CD4-positive, alpha-beta T cell treated with Interferon gamma for 1 hour (primary cell): Measurements from ENCODE around the gene KBTBD8.

Experiments used
- DNase-seq: peaks from one replicate; pipeline ENCODE4 v3.0.0-alpha.2; 2020

KBTBD8 gene, protein sequence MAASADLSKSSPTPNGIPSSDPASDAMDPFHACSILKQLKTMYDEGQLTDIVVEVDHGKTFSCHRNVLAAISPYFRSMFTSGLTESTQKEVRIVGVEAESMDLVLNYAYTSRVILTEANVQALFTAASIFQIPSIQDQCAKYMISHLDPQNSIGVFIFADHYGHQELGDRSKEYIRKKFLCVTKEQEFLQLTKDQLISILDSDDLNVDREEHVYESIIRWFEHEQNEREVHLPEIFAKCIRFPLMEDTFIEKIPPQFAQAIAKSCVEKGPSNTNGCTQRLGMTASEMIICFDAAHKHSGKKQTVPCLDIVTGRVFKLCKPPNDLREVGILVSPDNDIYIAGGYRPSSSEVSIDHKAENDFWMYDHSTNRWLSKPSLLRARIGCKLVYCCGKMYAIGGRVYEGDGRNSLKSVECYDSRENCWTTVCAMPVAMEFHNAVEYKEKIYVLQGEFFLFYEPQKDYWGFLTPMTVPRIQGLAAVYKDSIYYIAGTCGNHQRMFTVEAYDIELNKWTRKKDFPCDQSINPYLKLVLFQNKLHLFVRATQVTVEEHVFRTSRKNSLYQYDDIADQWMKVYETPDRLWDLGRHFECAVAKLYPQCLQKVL

DNA sequence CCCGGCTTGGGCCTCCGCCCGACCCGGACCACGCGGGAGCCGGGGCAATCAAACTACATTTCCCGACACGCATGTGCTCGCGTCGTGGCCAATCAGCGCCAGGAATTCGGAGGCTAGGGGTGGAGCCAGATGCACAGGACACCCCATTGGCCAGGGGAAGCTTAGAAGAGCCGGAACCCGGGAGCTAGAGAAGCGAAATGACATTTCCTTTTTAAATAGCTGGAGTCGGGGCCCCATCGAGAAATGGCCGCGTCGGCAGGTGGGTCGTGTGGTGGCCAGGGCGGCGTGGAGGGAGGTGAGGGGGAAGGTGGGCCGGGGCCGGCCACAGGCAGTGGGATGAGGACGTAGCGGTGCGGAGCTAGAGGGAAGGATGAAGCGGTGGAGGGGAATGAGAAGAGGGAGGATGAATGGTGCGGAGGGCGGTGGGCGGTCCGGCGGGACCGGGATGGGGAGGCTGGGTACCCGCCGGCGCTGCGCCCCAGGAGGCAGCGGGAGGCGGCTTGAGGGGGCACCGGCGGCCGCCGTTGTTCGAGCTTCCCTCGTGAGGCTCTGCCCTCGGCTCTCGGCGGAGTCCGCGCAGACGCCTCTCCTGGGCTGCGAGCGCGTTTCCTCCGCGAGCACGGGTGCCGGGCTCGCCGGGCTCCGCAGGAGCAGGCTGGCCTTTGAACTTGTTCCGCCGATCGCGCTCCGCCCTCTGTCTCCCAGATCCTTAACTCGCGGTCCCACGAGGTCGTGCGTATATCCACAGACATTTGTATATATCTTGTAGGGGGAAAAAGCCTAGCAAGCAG is at the start of gene KBTBD8:
TSS of gene KBTBD8 (plus strand) at position 195 of the 791 bp plus-strand sequence. CDS start at position 244, 49 bp downstream.
- peak; percentile 99 for DNase-seq

DNA sequence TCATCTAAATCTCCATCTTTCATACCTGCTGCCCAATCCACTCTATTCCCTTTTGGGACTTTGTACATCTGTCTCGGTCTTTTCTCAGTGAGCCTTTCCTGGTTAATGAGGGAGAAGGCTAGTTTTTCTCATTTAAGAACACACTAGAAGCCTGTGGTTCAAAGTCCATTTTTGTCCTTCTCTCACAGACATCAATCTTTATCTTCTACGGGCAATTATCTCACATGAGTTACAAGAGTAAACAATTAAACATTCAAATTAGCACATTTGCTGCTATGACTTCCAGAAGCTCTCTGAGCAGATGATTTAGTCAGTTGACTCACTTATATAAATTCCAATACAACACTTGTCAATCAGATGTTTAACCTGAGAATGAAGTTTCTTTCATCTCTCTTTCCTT is 49.3 kb upstream of the KBTBD8 start:
- DNase-seq, result no peak

DNA sequence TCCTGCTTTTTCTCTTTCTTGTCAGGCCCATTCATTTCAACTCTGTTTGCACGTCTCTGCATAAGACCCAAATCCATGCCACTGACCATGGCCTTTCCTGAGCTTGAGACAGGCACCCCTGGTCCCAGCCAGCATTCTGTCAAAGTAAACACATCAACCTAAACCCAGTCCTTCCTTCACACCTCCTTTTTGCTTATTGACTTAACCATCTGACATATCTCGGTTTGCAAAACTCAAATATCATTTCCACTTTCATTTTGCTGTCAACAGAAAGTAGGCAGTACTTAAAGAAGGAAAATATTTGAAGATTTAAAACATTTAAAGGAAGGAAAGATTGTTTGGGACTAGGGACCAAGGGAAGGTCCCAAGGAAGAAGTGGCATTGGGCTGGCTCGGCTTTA is 48.2 kb upstream of the KBTBD8 start:
- DNase-seq, result no peak

DNA sequence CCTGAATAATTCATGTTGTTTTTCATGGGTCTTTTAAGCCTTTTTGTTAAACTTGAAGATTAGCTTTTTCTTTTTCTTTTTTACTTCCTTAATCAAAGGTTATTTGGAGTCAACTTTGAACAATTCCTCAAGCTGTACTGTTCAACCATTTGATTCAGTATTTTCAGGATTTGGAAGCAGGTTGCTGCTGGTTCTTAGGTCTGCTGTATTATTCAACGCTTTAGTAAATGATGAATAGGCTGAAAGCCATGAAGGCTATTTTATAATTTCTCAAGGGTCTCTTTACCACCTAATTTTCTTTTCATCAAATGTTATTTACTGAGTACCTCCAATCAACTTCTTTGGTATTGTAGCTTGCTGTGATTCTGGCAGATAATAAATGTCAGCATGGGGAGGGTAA is 45.8 kb upstream of the KBTBD8 start:
- no peak for DNase-seq

DNA sequence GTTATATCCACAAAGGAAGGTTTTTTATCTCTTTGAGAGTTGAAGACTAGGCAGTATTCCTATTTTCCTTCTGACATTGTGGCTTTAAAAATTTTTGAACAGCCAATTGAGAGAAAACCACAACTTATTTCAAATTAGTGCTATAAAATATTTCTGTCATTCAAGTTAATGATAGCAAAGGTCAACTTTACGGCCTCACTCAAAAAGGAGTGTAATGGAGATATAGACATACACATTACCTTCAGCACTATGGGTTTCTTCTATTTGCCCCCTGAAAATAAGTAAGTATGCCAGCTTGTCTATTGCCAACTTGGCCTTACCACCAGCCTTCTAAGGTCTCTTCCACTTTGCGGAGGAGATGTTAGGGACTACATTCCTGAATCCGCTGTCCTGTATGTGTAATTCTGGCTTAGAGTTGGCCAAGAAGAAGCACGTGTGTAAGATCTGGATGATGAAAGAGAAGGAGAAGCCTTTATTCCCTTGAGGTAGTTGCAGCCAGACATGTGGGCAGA is 44.1 kb upstream of the KBTBD8 start:
- DNase-seq, result no peak

DNA sequence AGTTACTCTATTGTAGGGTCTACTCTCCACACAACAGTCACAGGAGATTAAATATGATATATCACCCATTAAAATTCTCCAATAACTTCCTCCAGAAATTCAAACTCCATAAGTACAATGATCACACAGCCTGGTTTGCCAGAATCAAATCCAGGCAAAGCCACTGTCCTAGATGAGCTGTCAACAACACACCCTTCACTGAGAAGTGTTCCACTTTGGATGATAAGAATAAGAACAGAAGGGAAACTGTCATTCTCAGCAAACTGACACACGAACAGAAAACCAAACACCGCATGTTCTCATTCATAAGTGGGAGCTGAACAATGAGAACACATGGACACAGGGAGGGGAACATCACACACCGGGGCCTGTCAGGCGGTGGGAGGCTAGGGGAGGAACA is 41.4 kb upstream of the KBTBD8 start:
- no peak for DNase-seq

DNA sequence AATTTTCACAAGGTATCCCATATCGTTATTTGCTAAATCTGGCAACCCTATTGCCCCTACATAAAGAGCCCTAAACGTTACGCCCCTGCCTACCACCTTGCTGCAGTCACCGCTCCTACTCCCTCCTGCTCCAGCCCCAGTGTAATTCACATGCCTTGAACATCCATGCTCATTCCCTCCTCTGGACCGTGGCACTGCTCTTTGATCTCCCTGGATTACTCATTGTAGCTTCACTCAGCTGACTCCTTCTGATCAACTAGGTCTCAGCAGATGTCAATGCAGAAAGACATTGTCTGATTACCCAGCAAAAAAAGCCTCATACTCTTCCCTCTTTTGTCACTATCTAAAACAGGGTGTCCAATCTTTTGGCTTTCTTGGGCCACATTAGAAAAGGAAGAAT is 40.7 kb upstream of the KBTBD8 start:
- DNase-seq, result no peak

DNA sequence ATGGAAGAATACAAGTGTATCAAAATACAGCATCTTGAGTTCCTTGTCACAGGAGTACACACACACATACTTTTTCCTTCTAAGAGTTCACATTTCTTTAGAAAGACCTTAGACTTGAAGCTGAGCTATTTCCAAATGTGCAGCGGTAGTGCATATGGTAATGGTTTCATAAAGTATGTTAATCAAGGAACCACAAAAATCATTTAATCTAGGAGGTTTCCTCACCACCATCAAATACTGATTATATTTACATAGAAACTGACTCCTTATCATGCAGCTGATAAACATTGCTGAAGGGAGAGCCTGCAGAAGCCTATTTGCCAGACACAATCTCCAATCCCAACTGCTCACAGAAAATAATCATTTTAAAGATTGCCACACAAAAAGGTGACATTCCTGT is 40.0 kb upstream of the KBTBD8 start:
- no peak for DNase-seq

DNA sequence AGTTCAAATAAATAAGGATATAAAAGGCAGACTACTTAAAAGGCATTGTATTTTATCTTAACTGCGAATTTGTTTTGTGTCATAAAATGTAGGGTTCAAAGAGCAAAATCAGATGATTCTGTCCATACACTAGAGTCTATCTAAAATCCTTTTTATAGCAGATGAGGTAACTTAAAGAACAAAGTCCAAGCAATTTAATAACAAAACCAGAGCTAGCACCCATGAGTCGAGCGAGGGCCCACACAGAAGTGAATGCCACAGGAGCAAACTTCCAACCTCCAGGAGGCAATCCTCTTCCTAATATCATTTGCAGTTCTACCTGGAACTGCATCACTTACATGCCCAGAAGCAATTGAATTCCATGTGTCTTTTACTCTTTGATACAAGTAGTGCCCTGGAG is 35.4 kb upstream of the KBTBD8 start:
- no peak for DNase-seq

DNA sequence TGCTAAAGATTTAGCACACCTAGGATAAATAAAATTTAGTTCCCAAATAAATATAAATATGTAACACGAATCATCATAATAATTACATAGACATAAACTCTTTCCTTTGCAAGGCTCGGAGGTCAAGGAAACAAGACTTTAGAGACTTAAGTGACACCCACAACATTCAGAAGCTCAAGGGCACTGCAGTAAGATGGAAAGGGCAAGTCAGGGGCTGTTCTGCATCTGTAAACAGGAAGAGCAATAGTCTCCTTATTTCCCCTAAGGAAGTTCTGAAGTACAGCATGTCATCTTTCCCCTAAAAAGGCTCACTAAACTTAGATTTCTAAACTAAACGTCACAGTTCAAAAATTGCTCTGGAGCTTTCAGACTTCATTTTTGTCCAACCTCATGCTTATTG is 26.9 kb upstream of the KBTBD8 start:
- no peak for DNase-seq

DNA sequence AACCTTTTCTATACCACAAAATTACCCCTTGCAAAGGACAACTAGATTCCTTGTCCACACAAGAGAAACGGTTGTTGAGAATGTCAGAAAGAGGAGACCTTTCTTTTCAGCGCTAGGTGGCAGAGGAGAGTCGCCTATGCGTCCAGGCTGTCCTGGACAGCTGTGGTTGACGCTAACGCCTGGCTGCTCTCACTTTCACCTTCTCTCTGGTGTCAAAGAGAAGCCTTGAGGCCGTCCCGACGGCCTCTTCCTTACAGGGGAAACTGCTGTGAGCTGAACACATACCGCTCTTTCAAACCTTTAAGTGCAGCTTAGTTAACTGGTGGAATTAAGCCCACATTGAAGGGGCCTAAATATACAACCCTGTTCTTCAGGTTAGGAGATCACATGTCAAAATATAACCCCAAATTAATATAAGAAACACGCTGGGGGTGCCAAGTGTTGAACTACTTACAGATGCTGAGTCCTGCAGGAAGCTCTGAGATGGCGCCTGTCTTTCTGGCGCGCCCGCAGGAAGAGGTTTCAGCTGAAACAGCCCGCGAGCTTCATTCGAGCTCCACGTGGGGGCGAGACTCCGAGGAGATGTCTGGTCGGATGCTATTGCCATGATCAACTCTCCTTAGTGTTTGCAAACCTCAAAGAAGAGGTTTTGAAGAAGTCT is 26.1 kb upstream of the KBTBD8 start:
- DNase-seq, result peak; percentile 68

DNA sequence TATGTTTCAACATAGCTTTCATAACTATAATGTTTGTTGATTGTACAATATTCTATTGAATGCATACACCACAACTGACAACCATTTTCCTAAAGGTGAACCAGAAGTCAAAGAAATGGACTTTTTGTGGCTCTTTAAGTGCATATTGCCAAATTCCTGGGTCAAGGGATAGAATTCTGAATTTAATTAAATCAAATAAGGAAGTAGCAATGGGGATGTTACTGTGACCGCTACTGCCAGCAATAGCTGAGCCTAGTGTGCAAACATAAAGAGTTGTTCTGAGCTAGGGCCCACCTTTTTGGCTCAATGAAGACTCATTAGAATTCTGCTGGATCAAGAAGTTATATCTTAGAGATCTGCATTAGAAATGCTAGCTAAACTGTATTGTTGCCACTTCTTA is 17.3 kb upstream of the KBTBD8 start:
- DNase-seq, result no peak

DNA sequence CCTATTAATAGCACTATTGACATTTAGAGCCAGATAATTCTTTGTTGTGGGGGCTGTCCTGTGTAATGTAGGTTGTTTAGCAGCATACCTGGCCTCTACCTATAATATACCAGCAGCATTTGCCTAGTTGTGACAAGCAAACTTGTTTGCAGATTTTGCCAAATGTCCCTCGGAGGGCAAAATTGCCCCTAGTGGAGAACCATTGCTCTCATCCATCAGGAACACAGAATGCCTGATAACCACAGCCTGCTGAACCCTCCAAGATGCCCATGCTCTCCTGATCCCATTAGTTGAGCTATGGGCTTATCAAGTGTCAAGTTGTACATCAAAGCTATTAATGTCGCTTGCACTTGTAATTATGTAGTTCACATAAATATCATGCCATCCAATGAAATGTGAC is 15.0 kb upstream of the KBTBD8 start:
- DNase-seq, result no peak

DNA sequence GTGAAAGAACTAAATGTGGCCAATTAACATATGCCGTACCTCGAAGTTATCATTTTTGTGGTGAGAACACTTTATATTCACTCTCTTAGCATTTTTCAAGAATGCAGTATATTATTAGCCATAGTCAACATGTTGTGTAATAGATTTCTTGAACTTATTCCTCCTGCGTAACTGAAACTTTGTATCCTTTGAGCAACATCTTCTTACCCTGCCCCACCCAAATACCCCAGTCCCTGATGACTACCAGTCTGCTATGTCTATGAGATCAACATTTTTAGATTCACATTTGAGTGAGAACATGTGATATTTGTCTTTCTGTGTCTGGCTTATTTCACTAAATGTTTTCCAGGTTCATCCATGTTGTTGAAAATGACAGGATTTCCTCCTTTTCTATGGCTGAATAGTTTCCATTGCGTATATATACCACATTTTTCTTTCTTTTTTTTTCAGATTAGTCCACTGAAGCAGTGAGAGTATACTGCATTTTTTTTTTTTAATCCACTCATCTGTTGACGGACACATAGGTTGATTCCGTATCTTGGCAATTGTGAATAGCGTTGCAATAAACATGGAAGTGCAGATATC is 12.7 kb upstream of the KBTBD8 start:
- no peak for DNase-seq

DNA sequence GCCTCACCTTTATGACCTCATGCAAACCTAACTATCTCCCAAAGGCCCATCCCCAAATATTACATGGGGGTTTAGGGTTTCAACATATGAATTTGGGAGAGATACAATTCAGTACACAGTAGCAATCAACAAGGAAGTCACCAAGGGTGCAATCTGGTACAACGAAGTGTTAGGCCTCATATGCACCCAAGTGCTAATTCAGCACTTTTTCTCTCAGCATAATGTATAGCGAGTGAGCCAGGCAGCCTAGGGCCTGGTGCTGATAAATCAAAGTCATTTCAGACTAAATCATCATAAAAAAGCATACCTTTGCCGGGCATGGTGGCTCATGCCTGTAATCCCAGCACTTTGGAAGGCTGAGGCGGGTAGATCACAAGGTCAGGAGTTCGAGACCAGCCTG is 11.7 kb upstream of the KBTBD8 start:
- no peak for DNase-seq

DNA sequence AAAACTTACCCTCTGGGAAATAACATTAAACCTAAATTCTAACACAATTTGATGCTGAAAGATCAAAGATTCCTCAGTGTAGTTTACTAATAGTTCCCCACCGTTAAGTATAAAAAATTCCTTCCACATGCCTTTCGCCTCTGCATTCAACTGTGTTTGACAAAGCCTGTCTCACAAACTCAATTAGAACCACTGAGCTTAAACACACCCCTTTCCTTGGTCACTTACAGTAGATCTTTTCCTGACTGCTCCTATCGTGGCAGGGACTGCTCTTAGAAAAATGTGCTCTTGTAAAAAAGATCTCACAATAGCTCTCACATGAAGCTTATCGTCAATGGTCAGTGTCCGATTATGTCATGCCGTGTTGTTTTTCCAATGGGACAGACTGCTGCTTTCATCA is 8.9 kb upstream of the KBTBD8 start:
- no peak for DNase-seq

DNA sequence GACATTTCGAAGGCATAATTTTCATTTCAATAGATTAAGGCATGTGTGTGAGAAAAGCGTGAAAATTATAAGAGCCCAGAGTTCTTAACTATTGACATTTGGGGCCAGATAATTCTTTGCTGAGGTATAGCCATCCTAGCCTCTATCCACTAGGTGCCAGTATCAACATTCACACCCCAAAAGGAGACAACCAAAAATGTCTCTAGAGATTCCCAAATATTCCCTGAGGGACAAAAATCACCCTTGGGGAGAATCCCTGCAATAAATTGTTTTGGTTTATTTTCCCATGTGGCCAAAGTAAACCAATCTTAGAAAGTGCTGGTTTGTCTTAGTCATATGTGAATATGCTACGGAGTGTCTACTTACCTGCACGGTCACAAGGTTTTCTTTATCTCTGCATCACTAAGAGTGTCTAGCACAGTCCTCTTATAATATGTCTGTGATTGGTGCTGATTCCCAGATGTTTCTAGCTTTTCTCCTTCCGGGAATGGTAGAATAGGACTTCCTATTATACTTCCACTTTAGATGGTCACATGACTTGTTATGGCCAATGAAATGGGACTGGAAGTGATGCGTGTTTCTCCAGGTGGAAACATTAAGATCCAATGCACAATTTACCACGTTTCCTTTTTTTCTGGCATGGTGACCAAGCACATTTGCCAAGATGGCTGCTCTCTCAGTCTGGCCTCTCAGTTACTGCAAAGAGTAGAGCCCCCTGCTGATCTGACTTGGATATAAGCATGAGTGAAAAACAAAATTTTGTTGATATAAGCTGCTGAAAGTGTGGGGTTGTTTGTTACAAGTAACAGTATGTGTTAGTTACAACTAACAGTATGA is 8.0 kb upstream of the KBTBD8 start:
- DNase-seq, result no peak

DNA sequence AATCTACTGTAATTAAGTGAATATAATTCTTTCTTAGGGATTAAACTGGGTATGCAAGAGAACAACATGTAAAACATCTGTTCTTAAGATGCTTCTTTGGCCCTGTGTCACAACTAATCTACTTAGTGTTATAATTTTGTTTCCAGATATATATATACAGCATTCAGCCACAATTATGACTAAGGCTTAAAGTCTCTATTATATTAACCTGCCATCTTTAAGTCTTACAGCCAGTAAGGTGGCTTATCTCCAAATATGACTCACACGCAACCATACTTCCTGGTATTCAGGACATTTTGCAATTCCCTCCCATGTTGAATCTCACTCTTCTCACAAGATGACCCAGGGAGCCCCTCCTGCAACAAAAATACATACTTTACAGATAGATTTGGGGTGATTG is 6.6 kb upstream of the KBTBD8 start:
- DNase-seq, result no peak

DNA sequence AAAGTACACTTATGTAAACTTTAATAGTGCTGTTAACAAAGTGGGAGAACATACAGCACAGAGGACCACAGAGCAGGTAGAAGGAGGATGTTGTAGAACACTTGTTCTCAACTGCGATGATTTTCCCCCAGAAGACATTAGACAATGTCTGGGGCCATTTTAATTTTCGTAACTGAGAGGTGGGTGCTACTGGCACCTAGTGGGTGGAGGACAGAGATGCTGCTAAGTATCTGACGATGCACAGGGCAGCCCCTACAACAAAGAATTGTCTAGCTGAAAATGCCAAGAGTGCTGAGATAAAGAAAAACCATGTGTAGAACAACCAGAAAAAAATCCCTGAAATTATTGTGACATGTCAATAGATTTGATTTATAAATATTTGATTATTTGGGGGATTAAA is 5.0 kb upstream of the KBTBD8 start:
- DNase-seq, result no peak

DNA sequence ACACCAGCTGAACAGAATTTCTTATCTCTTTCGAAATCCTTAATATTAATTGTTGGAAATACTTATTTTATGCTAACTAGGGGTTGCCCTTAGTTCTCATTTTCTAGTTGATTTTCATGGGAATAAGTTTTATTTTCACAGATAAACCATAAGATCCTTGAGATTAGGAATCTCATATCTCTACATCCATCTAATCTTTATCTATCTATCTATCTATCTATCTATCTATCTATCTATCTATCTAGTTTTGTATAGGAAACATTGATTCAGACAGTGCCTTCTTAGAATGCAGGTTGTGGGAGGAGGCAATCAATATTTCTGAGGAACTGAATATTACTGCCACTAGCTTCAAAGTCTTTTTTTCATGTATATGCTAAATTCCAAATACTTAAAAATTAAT is 3.5 kb upstream of the KBTBD8 start:
- no peak for DNase-seq

DNA sequence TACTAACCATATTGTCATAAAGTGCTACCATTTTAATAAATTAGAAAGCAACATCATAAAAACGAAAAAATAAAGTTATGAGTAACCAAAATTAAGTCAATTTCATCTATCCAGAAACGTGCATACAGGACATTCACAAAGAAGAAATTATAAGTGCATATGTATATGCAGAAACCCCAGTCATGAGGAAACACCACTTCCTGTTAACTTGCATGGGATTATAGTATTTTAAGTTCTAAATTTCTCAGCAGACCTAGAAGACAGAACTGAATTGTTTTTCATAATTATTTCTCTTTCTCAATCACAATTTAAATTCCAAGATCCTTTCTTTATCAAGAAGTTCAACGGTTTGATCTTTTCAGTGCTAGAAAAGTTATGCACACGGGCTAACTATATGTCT is 1.4 kb upstream of the KBTBD8 start:
- DNase-seq, result no peak

DNA sequence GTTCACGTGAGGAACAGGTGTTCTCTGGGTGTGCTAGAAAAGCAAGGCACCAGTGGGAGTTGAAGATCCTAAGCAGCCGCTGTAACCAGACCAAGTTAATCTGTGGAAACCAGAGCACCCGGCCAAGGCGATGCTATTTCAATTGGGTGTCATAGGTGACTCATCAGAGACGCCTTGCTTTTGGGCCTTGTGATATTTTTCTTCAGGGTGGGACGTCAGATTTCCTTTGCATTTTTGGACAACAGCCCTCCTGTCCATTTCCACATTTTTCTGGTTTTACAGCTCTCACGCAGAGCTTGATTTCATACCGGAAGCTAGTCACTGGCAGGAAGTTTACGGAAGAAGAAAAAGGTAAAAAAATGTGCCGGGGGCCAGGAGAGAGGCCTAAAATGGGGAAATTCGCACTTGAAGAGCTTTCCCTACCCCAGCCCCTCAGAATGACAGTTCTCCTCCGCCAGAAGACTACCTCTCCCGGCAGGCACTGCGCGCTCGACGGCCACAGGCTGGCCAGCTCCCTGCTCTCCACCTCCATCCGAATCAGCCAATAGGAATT is 471 bp upstream of the KBTBD8 start:
- DNase-seq, result no peak
